COLO668 (cell line): ENCODE data around the gene SDC4.

Experiments
- DNase-seq: peaks from one replicate; lab custom pipeline; 2025; ENCODE audit not compliant: unreplicated experiment; lab: John Stamatoyannopoulos, UW

SDC4 gene

DNA sequence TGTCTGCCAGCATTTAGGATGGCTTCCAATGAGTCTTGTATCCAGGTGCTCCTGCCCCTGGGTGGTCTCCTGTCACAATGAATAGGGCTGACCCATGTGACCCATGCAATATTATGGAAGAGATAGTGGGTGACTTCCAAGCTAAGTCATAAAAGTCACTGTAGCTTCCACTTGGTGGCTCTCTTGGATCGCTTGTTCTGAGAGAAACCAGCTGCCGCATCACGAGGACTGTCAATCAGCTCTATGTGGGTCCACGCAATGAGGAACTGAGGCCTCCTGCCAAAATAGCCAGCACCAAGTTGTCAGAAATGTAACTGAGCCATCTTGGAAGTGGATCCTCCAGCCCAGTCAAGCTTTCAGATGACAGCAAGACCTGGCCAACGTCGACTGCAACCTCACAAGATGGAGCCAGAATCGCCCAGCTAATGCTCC lies 25.3 kb downstream of the SDC4 start:
- DNase-seq: peak; percentile 52

DNA sequence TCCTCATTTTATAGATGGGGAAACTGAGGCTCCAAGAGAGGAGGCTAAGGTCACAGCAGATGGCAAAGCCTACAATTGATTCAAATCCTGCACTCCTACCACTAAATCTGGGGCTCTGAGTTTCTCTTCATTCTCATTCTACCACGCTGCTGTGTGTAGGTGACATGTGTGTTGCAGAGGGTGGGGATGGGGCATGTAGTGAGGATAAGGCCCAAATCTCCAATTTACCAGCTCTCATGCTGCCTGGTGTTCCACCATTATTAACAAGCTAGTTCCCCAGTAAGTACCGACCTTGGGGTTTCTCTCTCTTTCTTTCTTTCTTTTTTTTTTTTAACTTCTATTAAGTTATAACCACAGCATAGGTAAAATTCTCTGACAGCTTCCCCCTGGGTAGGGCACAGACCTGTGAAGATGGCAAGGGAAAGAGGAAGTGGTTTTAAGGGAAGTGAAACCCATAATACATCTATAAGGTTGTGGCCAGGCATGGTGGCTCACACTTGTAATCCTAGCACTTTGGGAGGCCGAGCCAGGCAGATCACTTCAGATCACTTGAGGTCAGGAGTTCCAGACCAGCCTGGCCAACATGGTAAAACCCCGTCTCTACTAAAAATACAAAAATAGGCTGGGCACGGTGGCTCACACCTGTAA lies 27.2 kb downstream of the SDC4 start:
- no peak for DNase-seq

DNA sequence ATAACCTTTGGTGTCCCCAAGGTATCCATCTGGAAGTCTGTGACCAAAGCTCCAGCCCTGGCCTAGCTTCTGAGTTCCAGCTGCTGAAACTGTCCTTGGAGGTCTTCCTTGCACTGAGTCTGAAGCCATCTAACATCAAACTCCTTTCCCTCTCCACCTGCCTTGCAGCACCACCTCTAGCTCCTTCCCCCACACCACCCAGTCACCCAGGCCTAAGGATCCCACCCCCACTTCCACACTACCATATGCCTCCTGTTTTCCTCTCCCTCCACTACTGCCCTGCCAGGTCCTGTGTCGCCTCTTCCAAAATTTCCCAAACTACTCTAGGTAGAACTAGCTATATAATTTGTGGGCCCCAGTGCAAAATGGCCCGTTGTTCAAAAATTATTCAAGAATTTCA lies 29.3 kb downstream of the SDC4 start:
- no peak for DNase-seq

DNA sequence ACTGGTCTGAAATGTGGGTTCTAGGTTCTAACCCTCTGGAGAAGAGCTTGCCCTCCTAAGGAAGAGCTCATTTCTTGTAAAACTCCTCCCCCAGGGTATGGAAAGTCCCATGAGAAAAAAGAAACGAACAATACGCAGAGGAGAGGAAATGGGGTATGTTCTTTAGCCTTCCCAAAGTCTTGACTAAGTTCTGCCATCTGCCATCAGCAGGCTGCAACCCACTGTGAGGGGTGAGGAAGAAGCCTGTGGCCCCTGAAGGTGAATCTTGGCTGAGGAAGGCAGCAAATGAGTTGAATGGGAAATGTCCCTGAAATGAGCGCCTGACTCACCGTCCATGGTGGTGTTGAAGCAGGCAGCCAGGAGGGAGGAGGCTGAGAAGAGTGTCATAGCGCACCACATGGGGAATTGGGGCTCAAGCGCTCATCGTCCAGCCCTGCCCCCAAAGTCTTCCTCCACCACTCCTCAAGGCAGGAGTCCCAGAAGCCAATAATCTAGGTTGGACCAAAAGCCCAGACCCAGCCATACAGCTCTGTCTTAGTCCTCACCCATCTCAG lies 29.8 kb downstream of the SDC4 start:
- no peak for DNase-seq

DNA sequence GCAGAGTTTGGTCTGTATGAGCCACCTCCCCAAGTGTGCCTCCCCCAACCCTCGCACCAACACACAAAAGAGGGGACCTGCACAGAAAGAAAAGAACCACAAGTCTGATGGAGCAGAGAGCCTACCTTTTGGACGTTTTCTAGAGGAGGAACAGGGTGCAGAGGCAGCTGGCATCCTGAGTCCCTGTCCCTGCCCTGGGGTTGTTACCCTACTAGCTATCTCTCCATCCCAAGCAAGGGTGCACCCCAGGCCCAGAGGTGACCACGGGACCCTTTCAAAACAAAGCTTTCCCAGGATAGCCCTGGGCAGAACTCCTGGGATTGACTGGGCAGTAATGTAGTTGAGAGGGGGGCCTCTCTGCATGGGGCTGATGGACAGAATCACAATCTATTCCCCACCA lies 30.4 kb downstream of the SDC4 start:
- DNase-seq: no peak

DNA sequence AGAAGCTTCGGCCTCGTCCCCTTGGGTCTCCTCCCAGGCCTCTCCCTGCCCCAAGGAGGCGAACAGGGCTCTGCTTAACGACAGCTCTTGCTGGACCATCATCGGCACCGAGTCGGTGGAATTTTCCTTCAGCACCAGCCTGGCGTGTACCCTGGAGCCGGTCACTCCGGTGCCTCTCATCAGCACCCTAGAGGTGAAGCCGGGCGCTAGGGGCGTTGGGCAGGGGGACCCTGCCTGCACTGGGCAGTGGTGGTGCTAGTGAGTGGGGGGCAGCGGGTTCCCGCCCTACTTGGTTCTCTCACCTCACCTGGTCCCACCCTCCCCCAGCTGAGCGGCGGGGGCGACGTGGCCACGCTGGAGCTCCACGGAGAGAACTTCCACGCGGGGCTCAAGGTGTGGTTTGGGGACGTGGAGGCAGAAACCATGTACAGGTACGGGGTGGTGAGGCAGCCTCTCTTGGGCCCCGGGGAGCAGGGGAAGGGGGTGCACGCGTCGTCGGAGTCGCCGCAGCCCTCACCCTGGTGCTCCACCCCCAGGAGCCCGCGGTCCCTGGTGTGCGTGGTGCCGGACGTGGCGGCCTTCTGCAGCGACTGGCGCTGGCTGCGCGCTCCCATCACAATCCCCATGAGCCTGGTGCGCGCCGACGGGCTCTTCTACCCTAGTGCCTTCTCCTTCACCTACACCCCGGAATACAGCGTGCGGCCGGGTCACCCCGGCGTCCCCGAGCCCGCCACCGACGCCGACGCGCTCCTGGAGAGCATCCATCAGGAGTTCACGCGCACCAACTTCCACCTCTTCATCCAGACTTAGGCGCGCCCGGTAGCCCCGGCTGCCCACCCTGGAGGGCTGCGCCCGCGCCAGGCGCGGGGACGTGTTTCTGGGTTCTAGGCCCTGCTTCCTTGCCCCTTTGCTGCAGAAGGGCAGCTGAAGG lies 31.8 kb downstream of the SDC4 start:
- DNase-seq: no peak

DNA sequence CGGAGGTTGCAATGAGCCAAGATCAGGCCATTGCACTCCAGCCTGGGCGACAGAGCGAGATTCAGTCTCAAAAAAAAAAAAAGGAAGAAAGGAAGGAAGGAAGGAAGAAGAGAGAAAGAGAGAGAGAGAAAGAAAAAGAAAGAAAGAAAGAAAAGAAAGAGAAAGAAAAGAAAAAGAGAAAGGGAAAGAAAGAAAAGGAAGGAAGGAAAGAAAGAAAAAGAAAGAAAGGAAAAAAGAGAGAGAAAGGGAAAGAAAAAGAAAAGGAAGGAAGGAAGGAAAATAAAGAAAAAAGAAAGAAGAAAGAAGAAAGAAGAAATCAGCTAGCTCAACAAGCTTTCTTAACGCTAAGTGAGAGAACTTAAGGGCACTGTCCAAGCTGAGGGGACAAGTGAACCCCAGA lies 32.6 kb downstream of the SDC4 start:
- DNase-seq: no peak

DNA sequence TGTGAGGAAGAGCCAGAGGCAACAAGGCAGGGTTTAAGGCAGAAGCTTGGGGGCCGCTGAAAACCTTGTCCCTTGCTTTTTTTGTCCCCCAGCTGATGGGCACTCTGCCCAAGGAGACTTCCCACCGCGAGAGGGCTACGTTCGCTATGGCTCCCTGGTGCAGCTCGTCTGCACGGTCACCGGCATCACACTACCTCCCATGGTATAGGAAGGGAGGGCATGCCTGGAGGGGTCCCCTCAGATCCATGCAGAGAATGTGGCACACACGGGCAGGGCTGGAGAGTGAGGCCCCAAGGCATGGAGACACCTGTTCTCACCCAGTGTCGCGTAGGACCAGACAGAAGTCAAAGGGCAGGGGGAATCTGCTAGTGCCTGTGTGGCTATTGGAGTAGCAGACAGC lies 34.3 kb downstream of the SDC4 start:
- DNase-seq: no peak

DNA sequence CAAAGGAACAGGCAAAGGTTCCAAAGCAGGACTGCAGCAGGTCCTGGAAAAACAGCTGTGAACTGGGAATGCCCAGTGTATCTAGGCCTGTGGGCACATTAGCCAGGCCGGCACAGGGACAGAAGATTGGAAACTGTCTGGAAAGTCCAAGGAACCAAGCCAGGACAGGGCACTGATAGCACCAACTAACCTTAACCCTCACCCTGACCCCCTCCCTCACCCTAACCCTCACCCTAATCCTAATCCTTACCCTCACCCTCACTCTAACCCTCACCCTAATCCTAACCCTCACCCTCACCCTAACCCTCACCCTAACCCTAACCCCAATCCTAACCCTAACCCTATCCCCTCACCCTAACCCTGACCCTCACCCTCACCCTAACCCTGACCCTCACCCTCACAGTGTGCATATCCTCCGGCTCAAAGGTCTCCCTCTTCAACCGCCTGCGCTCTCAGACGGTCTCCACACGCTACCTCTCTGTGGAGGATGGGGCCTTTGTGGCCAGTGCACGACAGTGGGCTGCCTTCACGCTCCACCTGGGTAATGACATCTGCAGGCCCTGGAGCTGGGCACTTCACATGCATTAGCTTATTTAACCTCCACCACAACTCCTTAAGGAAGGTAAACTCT lies 35.0 kb downstream of the SDC4 start:
- DNase-seq: no peak

DNA sequence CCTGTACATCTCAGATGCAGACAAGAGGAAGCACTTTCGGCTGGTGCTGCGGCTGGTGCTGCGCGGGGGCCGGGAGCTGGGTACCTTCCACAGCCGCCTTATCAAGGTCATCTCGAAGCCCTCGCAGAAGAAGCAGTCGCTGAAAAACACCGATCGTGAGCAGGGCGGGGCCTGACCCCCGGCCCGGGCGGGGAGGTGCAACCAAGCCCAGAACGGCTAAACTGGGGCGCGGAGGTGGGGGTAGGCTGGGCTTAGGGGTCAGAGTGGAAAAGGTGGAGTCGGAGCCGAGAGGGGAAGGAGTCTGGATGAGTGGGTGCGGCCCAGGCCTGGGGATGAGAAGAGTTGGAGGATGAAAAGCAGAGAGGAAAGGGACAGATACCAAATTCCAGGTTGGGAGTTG lies 36.0 kb downstream of the SDC4 start:
- DNase-seq: no peak

DNA sequence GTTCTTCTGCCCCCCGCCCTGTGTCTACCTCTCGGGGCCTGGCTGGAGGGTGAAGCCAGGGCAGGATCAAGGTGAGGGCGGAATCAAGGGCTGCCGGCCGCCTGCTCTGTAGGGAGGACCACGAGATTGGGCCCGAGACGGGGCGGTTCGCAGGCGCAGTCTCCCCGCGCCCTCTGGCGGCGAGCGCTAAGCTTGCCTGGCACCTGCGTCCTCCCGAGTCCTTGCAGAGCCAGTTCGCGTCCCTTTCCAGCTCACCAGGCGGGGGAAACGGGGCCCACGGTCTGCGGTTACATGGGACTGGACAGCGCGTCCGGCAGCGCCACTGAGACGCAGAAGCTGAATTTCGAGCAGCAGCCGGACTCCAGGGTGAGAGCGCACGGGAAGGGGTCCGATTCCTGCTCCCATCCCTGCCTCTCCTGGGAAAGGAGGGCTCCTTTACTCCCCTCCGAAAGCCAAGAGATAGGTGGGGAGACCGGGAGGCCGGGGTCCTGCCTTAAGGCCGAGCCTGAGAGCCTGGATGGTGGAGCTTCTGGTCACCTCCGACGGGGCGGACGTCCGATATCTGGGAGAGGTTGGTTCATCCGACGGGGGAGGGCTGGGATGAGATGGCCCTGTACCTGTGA lies 36.5 kb downstream of the SDC4 start:
- peak; percentile 80 for DNase-seq

DNA sequence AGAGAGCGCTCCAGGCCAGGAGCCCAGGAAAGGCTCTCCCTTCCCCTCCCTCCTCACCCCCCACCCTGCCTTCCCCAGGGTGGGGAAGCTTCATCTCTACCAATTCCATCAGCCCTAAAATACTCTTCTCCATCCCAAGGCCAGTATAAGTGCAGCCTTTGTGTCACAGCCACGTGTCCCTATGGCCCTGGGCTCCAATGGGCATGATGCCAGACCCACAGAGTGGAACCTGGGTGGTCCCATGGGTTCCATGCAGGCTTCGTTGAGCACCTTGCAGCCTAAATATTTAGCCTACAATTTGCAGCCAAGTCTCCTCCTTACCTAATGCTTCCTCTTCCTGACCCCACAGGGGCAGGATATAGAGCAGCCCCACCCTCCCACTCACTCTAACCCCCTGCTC lies 39.1 kb downstream of the SDC4 start:
- no peak for DNase-seq

DNA sequence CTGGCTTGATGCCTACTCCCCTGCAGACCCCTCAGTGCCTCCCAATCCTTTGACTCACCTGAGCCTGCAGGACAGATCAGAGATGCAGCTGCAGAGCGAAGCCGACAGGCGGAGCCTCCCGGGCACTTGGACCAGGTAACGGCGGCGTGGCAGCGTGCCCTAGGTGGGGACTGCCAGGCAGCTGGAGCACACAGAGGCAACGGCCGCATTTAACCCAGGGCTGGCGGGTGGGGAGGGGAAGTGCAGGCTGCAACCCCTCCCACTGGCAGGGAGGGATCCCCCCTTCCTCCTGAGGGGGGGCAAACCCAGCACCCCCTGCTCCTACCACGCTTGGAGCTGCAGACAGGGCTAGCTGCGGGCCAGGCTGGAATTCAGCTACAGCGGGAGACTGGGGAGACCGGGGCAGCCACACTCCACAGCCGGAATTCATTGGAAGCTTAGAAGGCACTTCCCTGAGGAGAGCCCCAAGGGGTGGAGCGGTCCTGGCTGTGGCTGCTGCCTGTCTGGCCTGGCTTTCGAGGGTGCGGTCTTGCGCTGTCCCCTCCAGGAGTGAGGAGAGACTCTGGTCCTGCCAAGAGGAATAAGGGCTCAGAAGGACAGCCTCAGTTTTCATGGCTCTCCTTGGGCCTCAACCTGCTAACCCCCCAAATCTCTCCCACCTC lies 40.0 kb downstream of the SDC4 start, which contains the start of gene MATN4:
Gene MATN4 (minus strand): TSS at position 183 of the 662 bp plus-strand sequence. CDS start 2,717 bp downstream, outside the sequence.
- DNase-seq: peak; percentile 75

DNA sequence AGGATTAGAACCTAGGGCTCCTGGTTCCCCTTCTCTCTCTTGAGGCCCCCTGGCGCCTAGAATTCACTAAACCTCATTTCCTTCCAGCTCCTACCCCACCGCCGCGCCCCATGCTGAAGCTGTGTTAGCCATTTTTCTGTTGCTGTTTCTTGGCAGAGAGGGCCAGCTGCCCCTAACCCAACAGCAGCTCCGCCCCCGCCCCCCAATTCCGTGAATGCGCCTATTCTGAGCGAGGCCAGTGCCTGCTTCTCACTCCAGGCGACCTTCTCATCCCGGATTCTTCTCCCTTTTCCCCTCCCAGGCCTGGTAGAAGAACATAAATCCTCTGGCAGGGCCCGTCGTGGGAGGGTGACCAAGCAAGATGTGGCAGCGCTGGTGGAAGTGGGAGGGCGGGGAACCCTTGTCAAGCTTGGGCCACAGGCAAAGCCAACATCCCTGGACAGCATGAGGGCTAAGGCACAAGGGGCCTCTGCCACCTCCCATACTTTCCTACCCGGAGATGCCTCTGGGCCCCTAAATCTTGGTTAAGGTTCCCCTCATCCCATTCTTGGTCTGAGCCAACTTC lies 41.1 kb downstream of the SDC4 start:
- no peak for DNase-seq

DNA sequence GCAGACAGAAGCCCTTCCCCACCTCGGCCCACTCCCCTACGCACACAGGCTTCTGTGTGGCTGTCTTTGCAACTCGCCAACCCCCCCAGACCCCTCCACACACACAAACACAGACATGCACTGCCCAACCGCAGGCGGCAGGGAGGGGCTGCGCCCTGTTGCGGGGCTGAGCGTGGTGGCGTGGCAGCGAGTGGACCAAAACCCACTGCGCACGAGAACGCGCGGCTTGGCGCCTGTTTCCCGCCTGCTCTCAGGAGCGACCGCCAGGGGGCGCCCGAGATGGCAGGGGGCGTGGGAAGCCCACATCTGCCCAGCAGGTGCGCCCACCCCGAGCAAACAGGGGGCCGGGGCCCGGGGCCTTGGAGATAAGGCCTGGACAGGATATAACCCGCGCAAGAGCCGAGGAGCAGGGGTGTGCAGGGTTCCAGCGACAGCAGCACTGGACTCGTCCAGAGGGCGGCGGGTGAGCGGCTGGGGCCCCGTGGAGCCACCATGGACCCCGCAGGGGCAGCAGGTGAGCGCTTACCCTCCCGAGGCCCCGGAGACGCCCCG lies 41.7 kb downstream of the SDC4 start, which contains the start of gene RBPJL:
Gene RBPJL (plus strand): TSS at position 410 of the 552 bp plus-strand sequence. CDS start 83 bp downstream, at position 493.
- peak; percentile 48 for DNase-seq

DNA sequence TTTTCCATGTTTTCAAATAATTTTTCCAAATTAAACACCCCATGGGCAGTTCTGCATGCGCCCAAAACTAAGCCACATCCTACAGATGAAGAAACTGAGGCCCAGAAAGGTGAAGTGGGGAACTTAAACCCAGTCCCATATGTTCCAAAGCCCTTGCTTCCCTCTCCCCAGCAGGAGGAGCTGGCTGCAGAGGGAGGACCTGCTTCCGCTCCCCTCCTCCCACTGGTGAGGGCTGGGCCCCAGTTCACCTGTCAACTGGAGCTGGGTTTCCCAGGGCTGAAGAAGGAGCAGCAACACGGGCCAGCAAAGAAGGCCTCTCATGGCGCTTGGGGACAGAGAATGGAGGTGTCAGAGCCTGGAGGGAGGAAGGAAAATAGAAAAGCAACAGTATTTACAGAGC lies 43.0 kb downstream of the SDC4 start:
- peak; percentile 25 for DNase-seq

DNA sequence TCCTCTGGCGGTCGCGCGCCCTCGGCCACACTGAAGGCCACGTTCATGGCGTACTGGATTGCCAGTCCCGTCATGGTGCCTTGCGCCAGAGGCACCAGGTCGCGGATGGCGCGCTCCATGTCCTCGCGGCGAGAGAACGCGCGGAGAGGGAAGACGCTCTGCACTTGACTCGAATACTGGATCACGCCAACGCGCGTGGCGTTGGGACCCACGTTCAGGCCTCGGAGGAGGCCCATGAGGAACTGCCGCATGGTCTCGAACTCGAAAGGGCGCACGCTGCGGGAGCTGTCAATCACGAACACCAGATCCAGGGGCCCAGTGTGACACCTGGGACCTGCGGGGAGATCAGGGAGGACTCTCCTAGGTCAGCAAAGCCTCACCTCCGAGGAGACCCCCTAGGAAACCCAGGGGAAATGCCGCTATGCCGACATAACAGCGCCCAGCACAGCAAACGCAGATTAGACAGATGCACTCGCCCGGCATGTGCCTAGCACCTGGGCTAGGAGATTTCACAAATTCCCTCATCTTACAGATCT lies 43.7 kb downstream of the SDC4 start:
- no peak for DNase-seq

DNA sequence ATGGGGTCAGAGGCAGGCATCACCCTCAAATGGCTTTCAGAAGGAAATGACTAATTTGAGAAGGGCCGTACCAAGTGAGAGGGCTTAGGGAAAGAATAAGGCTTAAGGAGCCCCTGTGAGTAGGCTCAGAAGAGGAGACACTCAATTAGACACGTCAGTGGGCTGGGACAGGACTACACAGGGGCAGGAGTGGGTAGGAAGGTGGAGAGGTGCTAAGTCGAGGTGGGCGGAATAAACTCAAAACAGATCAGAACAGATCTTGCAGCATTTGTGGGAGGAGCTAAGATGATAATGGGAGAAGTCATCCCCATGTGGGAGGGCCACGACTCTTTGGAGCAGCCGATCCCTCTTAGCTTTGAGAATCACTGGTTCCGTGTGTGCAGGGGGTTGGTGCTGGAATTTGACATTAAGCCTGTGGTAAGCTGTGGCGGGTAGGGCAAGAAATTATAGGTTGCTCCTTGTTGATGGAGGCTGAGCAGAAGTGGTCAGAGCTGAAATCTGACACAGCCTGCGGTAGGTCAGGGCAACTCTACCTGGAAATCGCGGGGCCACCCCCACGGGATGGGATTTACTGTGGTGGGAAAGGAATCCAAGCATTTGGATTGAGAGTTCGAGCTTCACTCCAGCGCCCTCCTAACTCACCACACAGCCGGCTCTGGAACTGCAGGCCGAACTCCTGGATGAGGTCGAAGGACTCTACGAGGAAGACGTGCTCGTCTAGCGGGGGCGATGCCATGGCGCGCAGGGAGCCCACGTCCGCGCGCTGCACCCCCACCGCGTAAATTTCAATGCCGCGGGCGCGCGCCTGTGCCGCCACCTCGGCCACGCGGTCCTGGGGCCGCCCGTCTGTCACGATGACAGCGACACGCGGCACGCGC lies 44.4 kb downstream of the SDC4 start:
- no peak for DNase-seq
